Middle frontal gyrus (tissue), 1 donor: ENCODE results near the gene EMX1.

Experiments used
- DNase-seq: peaks from one replicate; pipeline ENCODE4 v3.0.0-alpha.2; 2015; ENCODE audit warnings: low spot score; ENCODE audit errors: extremely low spot score

Gene EMX1

GRCh38 chr2:72979896-72980295 is 62.6 kb downstream of the EMX1 start:
- no peak for DNase-seq

GRCh38 chr2:72980535-72981217 is 63.4 kb downstream of the EMX1 start:
- DNase-seq, result no peak

DNA sequence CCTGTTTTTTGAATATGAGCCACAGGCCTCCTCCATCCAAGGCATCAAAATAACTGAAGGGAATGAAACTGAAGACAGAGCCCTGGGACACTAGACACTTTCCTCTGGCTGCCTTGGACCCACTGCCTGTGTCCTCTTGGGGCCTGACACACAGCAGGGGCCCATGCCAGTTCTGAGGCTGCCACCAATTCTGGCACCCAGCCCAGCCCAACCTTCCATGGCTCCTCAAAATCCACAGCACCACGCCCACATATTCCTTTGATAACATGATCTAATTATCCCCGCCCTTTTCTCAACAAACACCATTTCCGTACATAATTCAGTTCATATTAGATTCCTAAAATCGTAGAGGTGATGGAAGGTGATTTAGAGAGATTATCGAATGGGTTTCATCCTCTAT is 64.2 kb downstream of the EMX1 start:
- DNase-seq, result no peak

GRCh38 chr2:72982219-72982618 is 64.9 kb downstream of the EMX1 start:
- DNase-seq, result no peak

DNA sequence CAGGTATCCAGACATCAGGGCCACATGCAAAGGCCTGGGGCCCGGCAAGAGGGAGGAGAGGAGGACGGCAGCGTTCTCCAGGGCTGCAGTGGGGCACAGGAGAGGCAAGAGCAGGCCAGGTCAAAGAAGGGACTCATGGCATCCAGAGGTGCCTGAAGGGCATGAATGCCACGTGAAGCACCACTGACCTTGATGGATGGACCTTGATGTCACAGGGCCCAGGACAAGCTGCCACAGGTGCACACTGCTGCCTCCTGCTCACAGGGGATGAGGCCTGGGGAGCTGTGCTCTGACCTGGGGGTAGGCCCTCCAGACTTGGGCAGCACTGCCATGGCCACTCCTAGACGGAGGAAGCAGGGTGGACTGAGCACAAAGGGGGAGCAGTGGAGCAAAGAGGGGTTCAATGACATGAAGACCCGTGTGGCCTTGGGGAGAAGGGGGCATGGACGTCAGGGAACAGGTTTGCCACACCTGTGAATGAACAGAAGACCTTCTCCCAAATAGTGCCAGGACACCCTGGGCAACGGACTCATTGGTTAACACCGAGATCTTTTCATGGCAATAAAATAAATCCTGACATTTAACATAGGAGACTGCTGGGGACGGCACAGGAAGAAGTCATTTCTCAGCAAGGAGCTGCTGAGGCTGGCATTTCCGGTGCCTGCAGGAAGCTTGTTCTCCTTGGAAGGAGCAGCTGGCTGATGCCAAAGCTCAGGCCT is 65.6 kb downstream of the EMX1 start:
- DNase-seq, result no peak

DNA sequence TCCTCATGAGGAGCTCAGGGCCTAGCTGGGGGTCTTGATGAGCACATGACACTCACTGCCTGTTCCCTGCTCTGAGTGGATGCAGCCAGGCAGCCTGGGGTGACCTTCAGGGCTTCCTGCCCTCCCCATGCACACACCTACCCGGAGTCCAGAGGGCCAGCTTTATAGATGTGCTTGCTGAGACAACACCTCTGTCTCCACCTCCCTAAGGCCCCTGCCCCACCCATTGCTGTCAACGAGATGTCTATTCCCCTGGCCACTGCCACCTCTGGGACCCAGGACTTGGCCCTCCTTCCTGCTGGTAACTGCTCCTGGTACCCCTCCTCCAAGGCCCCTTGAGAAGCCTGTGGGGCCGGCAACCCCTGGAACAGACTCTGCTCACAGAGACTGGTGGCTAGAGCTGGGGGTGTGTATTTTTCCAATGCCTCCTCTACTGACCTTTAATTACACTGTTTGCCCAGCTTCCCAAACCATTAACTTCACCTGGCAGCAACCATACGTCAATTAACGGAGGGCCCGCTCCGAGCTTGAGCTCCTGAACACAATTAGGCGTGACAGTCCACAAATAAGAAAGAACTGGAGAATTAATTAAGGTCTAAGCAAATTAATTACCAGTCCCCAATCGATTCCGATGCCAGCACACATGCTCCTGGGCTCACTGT is 66.3 kb downstream of the EMX1 start:
- DNase-seq, result no peak

GRCh38 chr2:72984172-72984671 is 66.9 kb downstream of the EMX1 start:
- no peak for DNase-seq
